Left cardiac atrium (tissue), 4 donors: ENCODE results near the gene PRSS3. TPM values are rescaled to one million over a fixed set of nuclear protein-coding genes. Genes with fewer than 3 reads are reported as not detected.
"Not testable (repeated sequence)": the region's sequence is repeated elsewhere in the genome, so short reads cannot be mapped to it uniquely, and the experiment has no call there.

Experiments used
- ATAC-seq, 2 donors: fragments of 200-7000 bp; cut with Tn5 transposase; one replicate each; pipeline ENCODE4 v1.9.1; 2020; ENCODE audit warnings: mild to moderate bottlenecking in 2 of 2, moderate library complexity in 2 of 2
- DNase-seq: peaks from one replicate; pipeline ENCODE4 v3.0.0-alpha.2; 2020
- intact Hi-C, 2 donors: fragments of 100-400 bp; cut with DNase I; formaldehyde crosslinking; loops; one replicate each; pipeline versions ENCODE4 v1.14.1 to v1.15.1; 2022 to 2023
- total RNA-seq, 2 donors: library from RNA; stranded (reverse); fragmentation: NEBNext Ultra II Directional; extraction: Animal tissue kit (Norgen Biotek cat#: 25700); gene quantifications; one replicate each; pipeline ENCODE4 v1.2.1, GENCODE V29; 2021
- donor health status: DM: no; HTN: yes; CAD: no.
- donor health status: DM: no; HTN: yes; CAD: no; lungs with severe emphysema.
- donor health status: DM: yes; HTN: yes; CAD: no.
- donor health status: Dilated cardiomyopathy.

PRSS3 gene
- total RNA-seq, 2 donors from 2014 or later, result not detected

- no peak for DNase-seq
- intact Hi-C loops, result loop anchor here in 1 of 2 donors (2.0 to 5.0 kb wide), 2 partner anchors 39 to 108 kb away; no protein-coding TSS in a partner anchor
- no peak for ATAC-seq
Measured at GRCh38 chr9:33813712-33814641, 18.6 kb downstream of the PRSS3 start.

GRCh38 chr9:33815781-33816180, 20.4 kb downstream of the PRSS3 start:
- ATAC-seq, result no peak
- DNase-seq, result no peak
- intact Hi-C loops, result loop anchor here (2.0 to 5.0 kb wide), 2 partner anchors 37 kb away; no protein-coding TSS in a partner anchor

GRCh38 chr9:33816327-33817252, 21.2 kb downstream of the PRSS3 start, which contains the start of gene UBE2R2:
Gene UBE2R2 (plus strand): TSS chr9:33817160. CDS start chr9:33817758, 598 bp downstream.
- intact Hi-C loops, result loop anchor here in 1 of 2 donors (5.0 kb wide), 1 partner anchor 36 kb away; no protein-coding TSS in a partner anchor
- DNase-seq, result peak; percentile 93
- peak; percentile 90 to 91 for ATAC-seq

GRCh38 chr9:33817327-33818166, 22.2 kb downstream of the PRSS3 start:
- ATAC-seq, result peak; percentile 32 to 53
- intact Hi-C loops, result loop anchor here in 1 of 2 donors (5.0 kb wide), 1 partner anchor 35 kb away; no protein-coding TSS in a partner anchor
- peak; percentile 74 for DNase-seq

- intact Hi-C loops, result loop anchor here in 1 of 2 donors (5.0 kb wide), 1 partner anchor 34 kb away; no protein-coding TSS in a partner anchor
- peak; percentile 9 to 31 for ATAC-seq
Measured at GRCh38 chr9:33818167-33818846, 22.9 kb downstream of the PRSS3 start.

GRCh38 chr9:33818847-33819500, 23.6 kb downstream of the PRSS3 start:
- intact Hi-C loops, result loop anchor here in 1 of 2 donors (5.0 kb wide), 1 partner anchor 33 kb away; no protein-coding TSS in a partner anchor
- no peak for DNase-seq
- no peak for ATAC-seq

More at GRCh38 chr9:33818167-33818846, 22.9 kb downstream of the PRSS3 start:
- no peak for DNase-seq

- DNase-seq (no peak), ATAC-seq (no peak)
- intact Hi-C loops, result no loop called here
Measured at GRCh38 chr9:33820231-33820745, 24.9 kb downstream of the PRSS3 start.

GRCh38 chr9:33823801-33824200, 28.4 kb downstream of the PRSS3 start:
- DNase-seq, result no peak
- ATAC-seq, result no peak
- intact Hi-C loops, result no loop called here

- DNase-seq, ATAC-seq, intact Hi-C loops: not testable (repeated sequence)
Measured at GRCh38 chr9:33827285-33827684, 31.9 kb downstream of the PRSS3 start.

GRCh38 chr9:33829641-33830230, 34.4 kb downstream of the PRSS3 start:
- DNase-seq, ATAC-seq: not testable (repeated sequence)

GRCh38 chr9:33835625-33836260, 40.4 kb downstream of the PRSS3 start:
- no peak for DNase-seq
- intact Hi-C loops, result no loop called here
- ATAC-seq, result no peak

More at GRCh38 chr9:33829641-33830230, 34.4 kb downstream of the PRSS3 start:
- intact Hi-C loops, result not testable (repeated sequence)

GRCh38 chr9:33836261-33836660, 40.9 kb downstream of the PRSS3 start:
- DNase-seq (peak; percentile 33), ATAC-seq (peak; percentile 61 to 81)
- intact Hi-C loops, result not testable (repeated sequence)

GRCh38 chr9:33837138-33837537, 41.8 kb downstream of the PRSS3 start:
- DNase-seq (no peak), ATAC-seq (no peak)
- intact Hi-C loops, result no loop called here

- ATAC-seq (no peak), DNase-seq (no peak)
- intact Hi-C loops, result no loop called here
Measured at GRCh38 chr9:33840381-33840780, 45.0 kb downstream of the PRSS3 start.

- intact Hi-C loops, result no loop called here
- no peak for DNase-seq
- peak in 1 of 2 donors; percentile 38 for ATAC-seq
Measured at GRCh38 chr9:33843312-33843961, 48.1 kb downstream of the PRSS3 start.
